DMS 273 (cell line): ENCODE results near the gene TOMM70.
"Not testable (repeated sequence)": the region's sequence is repeated elsewhere in the genome, so short reads cannot be mapped to it uniquely, and the experiment has no call there.

ENCODE experiments used
- DNase-seq: peaks from one replicate; lab custom pipeline; 2025; ENCODE audit not compliant: unreplicated experiment; lab: John Stamatoyannopoulos, UW

The TOMM70 gene

DNA sequence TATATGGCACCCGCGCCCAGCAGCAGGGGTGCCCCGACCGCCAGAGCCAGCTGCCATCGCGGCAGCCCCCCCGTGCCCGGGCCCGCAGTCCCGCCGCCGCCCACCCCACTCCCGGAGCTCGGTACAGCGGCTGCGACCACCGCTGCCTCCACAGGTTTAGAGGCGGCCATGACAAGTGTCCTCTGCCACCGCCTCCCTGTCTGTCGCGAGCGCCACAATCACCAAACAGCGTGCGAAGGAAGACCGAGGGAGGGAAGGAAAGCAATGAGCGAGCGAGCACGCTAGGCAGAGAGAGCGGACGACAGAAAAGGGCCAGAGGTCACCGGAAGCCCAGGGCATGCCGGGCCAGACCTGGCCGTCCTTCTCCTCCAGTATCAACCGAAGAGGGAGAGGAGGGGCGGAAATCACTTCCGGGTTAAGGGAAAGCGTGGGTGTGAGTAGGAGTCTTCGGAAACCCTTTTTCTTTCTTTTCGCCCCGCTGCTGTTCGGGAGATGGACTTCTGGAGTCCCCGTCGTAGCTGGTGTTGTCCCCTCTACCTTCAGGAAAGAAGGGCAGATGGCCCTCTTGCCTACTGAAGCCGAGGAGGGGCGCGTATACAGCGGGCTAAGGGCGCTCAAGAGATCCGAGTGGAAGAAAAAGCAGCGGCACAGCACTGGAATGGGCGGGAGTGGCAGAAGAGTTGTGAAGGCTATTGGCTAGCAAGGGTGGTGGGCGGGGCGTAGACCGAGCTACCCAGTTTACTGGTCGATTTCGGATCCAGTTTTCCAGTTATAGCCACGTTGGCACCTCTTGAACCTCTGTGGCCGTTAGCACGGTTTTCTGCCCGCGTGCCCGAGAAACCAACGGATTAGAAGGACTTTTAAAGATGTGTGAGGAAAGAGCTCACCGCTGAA, at the start of gene TOMM70, which contains the start of gene LNP1:
TSS of gene TOMM70 (minus strand) at position 310 of the 894 bp plus-strand sequence. CDS start at position 170, 140 bp downstream.
TSS of gene LNP1 (plus strand) at position 760 of the 894 bp plus-strand sequence. CDS start 28,191 bp downstream, outside the sequence.
- peak; percentile 100 for DNase-seq

- no peak for DNase-seq
Measured at GRCh38 chr3:100449214-100449613, 48.3 kb upstream of the TOMM70 start.

DNA sequence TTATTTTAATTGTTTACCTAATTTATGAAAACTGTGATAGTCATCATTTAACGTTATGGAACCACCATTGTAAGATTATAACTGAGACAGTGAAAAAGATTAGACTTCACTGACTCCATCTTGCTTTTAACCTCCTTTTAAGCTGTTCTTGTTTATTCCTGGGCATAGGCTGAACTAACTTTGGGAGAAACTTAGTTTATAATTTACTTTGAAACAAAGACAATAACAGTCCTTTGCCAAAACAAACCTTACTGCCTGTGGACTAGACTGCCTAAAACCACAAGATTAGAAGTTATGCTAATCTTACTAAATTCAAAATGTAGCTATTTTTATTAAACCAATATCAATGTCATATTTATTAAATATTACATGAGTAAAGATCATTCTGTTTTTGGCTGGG, 47.2 kb upstream of the TOMM70 start:
- DNase-seq, result no peak

- DNase-seq, result not testable (repeated sequence)
Measured at GRCh38 chr3:100447067-100447466, 46.2 kb upstream of the TOMM70 start.

- no peak for DNase-seq
Measured at GRCh38 chr3:100443690-100444089, 42.8 kb upstream of the TOMM70 start.

DNA sequence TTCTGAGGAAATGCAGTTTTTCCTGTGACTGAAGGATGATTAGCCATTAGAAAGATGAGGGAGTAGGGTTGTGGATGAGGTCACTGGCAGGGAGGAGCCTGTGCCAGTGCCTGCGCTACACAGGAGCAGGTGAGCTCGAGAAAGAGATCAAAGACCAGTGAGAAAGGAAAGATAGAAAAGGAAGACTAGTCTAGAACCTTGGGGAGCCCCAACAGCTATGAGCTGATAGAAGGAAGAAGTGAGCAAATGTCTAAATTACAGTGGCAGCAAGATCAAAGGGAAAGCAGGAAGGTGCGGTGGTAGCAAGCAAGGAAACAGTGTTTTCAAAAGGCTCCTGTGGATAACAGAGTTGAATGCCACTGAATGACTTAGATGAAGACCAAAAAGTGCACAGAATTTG, 40.0 kb upstream of the TOMM70 start:
- DNase-seq, result no peak

DNA sequence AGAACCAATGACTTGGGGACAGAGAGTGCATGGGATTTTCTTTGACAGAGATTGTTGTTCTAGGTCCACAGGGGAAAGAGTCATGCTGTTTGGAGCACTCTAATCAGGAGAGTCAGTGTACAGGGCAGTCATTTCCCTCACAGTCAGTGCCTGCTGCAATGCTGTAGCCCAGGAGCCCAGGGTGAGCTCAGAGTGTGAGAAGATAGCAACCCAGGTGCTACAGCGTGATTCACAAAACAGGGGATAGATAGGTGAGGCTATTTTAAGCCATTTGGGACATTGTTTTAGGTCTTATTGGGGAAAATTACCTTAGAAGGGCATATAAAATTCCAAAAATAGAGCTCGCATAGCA, 37.7 kb upstream of the TOMM70 start:
- DNase-seq, result no peak

GRCh38 chr3:100437721-100438622, 37.1 kb upstream of the TOMM70 start:
- no peak for DNase-seq

- DNase-seq, result no peak
Measured at GRCh38 chr3:100436951-100437350, 36.1 kb upstream of the TOMM70 start.

GRCh38 chr3:100429187-100429716, 28.4 kb upstream of the TOMM70 start:
- DNase-seq, result no peak

DNA sequence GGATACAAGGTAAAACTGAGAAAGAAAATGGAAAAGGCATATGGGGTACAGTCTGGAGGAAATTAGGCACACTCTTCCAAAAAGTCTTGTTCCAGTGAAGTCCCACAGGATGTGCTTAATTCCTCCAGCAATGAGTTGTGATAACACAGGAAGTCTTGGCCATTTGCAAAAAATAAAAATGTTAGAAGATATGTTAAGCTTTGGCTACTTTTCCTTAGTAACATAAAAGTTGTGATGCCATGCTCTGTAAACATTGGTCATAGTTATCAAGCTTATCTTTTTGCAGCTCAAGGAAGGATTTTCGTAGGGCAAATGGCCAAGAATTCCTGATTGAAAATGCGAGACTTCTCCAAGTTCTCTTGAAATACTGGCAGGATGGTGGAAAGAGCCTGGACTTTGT, 26.8 kb upstream of the TOMM70 start:
- DNase-seq, result no peak

GRCh38 chr3:100426067-100426682, 25.3 kb upstream of the TOMM70 start:
- no peak for DNase-seq

DNA sequence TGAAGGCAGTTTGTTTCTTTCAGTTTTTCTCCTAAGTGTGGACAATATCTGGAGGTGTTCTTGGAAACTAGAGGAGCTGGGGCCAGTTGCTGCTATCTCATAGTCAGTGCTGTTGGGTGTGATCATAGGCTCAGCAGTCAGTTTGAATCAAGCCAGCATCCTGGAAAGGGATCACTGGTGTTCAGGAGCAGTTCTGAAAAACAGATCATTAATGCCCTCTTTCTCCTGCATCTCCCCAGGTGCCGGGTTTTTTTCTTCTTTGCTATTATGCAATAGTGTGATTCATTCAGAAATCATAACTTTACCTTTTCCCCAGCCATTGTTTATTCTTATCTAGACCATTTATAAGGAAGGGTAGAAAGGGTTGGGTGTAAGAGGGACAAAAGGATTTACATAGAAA, 24.4 kb upstream of the TOMM70 start:
- DNase-seq, result no peak

DNA sequence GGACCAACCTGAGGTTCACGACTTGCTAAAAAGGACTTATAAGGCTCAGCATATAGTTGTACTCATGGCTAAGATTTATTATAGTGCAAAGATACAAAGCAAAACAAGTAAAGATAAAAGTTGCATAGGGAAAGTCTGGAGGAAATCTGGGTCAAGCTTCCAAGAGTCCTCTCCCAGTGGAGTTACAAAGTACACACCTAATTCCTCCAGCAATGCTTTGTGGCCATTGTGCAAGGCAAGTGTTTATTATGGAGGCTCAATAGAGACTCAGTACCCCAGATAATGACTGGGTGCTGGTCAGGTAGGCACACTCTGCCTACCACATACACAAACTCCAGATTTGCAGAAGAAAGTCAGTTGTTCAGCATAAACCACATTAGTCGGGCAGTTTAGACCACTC, 23.4 kb upstream of the TOMM70 start:
- no peak for DNase-seq

DNA sequence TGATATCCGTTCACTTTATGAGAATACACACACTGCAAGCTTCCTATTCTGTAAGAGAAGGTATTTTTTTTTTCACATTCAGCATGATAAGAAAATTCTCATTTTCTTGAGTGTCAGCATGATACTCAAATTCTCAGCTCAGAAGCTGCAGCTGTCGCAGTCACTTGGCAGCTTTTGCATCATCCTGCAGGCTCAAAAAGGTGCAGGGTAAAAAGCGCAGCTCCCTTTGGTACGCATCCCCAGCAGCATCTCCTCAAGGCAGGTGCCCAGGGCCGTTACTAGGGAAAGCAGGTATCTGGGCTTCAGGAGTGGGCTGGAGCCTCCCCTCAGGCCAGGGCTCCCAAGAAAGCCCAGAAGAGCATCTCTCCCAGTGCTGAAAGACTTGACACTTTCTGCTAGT, 22.7 kb upstream of the TOMM70 start:
- no peak for DNase-seq

DNA sequence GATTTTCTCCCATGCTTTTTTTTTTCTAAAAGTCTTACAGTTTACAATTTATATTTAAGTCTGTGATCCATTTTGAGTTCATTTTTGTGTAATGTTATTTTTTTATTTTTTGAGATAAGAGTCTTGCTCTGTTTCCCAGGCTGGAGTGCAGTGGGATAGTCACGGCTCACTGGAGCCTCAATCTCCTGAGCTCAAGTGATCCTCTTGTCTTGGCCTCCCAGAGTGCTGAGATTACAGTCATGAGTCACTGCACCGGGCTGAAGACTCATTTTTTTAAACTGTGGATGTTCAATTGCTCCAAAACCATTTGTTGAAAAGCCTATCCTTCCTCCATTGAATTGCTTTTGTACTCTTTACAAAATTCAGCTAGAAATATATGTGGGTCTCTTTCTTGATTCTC, 20.0 kb upstream of the TOMM70 start:
- DNase-seq, result no peak

- DNase-seq, result no peak
Measured at GRCh38 chr3:100419406-100419805, 18.5 kb upstream of the TOMM70 start.

DNA sequence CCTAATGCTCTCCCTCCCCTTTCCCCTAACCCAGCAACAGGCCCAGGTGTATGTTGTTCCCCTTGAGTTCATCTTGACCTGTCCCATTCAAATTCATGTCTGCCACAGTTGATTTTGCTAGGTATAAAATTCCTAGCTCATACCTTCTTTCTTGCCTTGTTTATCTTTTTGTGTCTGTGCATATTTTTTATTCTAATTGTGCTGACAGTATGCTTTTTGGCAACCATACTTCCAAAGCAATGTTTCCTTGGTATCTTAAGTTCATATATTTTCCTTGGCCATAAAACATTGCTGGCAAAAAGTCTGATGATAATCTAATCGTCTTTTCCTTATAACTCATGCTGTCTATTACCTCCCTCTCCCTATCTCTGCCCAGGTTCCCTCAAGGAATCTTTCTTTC, 16.0 kb upstream of the TOMM70 start:
- DNase-seq, result no peak

- no peak for DNase-seq
Measured at GRCh38 chr3:100416176-100416575, 15.3 kb upstream of the TOMM70 start.

DNA sequence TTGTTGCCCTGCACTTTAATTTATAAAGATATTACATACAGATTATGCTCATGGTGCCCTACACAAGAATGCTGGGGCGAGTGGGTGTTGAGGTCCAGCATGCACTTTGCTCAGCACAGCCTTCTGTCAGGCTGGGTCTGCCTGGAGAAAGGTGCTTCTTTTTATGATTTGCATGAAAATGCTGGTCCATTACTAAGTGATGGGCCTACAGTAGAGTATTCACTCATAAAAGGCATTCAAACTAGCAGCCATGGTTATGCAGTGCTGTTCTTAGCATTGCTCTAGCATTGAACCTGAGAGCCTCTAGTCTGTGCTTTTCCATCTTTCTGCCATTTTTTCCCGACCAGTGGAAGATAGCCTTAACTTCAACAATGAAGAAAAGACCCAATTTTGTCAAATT, 12.7 kb upstream of the TOMM70 start:
- DNase-seq, result no peak

- no peak for DNase-seq
Measured at GRCh38 chr3:100412912-100413590, 12.2 kb upstream of the TOMM70 start.
